ENCODE data around the gene BRINP1.

GRCh38 chr9:119400606-119401005 is 31.4 kb upstream of the BRINP1 start:
- no peak for TF ChIP-seq GATA2 (IDR thresholded peaks at IDR 0.05; ENCODE audit: low read depth, low read length)
- no peak for TF ChIP-seq GATA3 (IDR thresholded peaks at IDR 0.05; ENCODE audit: low read depth, low read length)
